H1 (cell line): ENCODE data around the gene HLA-DRB1. TPM values are rescaled to one million over a fixed set of nuclear protein-coding genes. Genes with fewer than 3 reads are reported as not detected.

Experiments used
- ATF2 ChIP-seq: IDR thresholded peaks from 2 replicates; pipeline ENCODE4 v1.6.1; 2012; ENCODE audit warnings: low read length, inconsistent platforms
- CTBP2 ChIP-seq: IDR thresholded peaks from 2 replicates; pipeline ENCODE4 v1.7.0; 2011; ENCODE audit warnings: borderline replicate concordance, mild to moderate bottlenecking, moderate library complexity, mixed read lengths, low read length; ENCODE audit not compliant: insufficient read depth, insufficient read length
- CTCF ChIP-seq, 3 experiments: IDR thresholded peaks; 1 replicate in 2 of 3; 2 replicates in 1 of 3; pipeline versions ENCODE4 v1.5.1 to v1.6.1; 2011; ENCODE audit warnings: low read length in 3 of 3, mild to moderate bottlenecking in 3 of 3, inconsistent platforms in 2 of 3, low read depth in 1 of 3, moderate library complexity in 1 of 3; ENCODE audit not compliant: insufficient read depth in 1 of 3; ENCODE audit errors: control extremely low read depth in 1 of 3
- GTF2F1 ChIP-seq: IDR thresholded peaks from 2 replicates; pipeline ENCODE4 v1.6.1; 2012; ENCODE audit warnings: low read depth, low read length, improper control_type of control experiment, borderline replicate concordance
- JUND ChIP-seq: IDR thresholded peaks from 2 replicates; pipeline ENCODE4 v1.6.1; 2011; ENCODE audit warnings: mild to moderate bottlenecking, improper control_type of control experiment, low read length
- MAX ChIP-seq: IDR thresholded peaks from 2 replicates; pipeline ENCODE4 v1.6.1; 2012; ENCODE audit warnings: inconsistent platforms
- RFX5 ChIP-seq: IDR thresholded peaks from 2 replicates; pipeline ENCODE4 v1.6.1; 2011; ENCODE audit warnings: low read depth, low read length, improper control_type of control experiment, borderline replicate concordance
- SP4 ChIP-seq: IDR thresholded peaks from 2 replicates; pipeline ENCODE4 v1.6.1; 2012; ENCODE audit warnings: low read length, inconsistent platforms
- SRF ChIP-seq: IDR thresholded peaks from 2 replicates; pipeline ENCODE4 v1.6.1; 2011; ENCODE audit warnings: mild to moderate bottlenecking, low read depth, low read length, moderate library complexity
- polyA plus RNA-seq, 7 experiments: library from polyadenylated mRNA; depleted of rRNA in 3 of 7; stranded (reverse) in 5 of 7; unstranded in 2 of 7; fragments of >200 nt in 5 of 7; fragments of 200-250 nt in 2 of 7; gene quantifications; 1 replicate in 5 of 7; 2 replicates in 1 of 7; 4 replicates in 1 of 7; pipeline versions ENCODE4 v1.2.1 to v1.2.3, GENCODE V29; 2011 to 2013; ENCODE audit warnings: missing spikeins in 2 of 7, mixed read lengths in 2 of 7
- total RNA-seq: library from RNA; stranded (reverse); fragmentation: NEBNext Ultra II Directional; extraction: Animal tissue kit (Norgen Biotek cat#: 25700); gene quantifications from 2 replicates; pipeline ENCODE4 v1.2.1, GENCODE V29; 2021

Gene HLA-DRB1
- total and polyA plus RNA-seq, 2 of the 8 experiments (the other 6 are each of a cell fraction or from before 2014, with no cell fraction given): 6.7 to 7.5 TPM

- no peak for TF ChIP-seq ATF2
- TF ChIP-seq SP4: no peak
- TF ChIP-seq SRF: no peak
- TF ChIP-seq RFX5: no peak
- no peak for TF ChIP-seq JUND
- TF ChIP-seq MAX: no peak
- TF ChIP-seq GTF2F1: no peak
- TF ChIP-seq CTCF (IDR thresholded peaks at IDR 0.05; ENCODE audit: control extremely low read depth in 1 of 3, insufficient read depth in 1 of 3, low read depth in 1 of 3, low read length in 3 of 3): peak; percentile 15 to 54 (median 50)
- no peak for TF ChIP-seq CTBP2
Observed at GRCh38 chr6:32622545-32623401, 33.1 kb upstream of the HLA-DRB1 start (continued).
